HG03521 (cell line): Measurements from ENCODE around the gene KCNH8.

Experiments used
- ATAC-seq: cut with Tn5 transposase; IDR thresholded peaks from one replicate; pipeline ENCODE4 v1.9.1; 2021; ENCODE audit warnings: mild to moderate bottlenecking, moderate library complexity; ENCODE audit not compliant: unreplicated experiment

KCNH8 gene

GRCh38 chr3:19248767-19249166, 100.5 kb downstream of the KCNH8 start:
- no peak for ATAC-seq

GRCh38 chr3:19250959-19251610, 102.8 kb downstream of the KCNH8 start:
- ATAC-seq: no peak

GRCh38 chr3:19254189-19254588, 105.9 kb downstream of the KCNH8 start:
- no peak for ATAC-seq

GRCh38 chr3:19254784-19255338, 106.6 kb downstream of the KCNH8 start:
- no peak for ATAC-seq

- ATAC-seq: no peak
Measured at GRCh38 chr3:19256313-19256712, 108.0 kb downstream of the KCNH8 start.

- ATAC-seq: no peak
Measured at GRCh38 chr3:19263606-19264005, 115.3 kb downstream of the KCNH8 start.

- no peak for ATAC-seq
Measured at GRCh38 chr3:19264424-19264823, 116.1 kb downstream of the KCNH8 start.

GRCh38 chr3:19267040-19267439, 118.7 kb downstream of the KCNH8 start:
- no peak for ATAC-seq

GRCh38 chr3:19270481-19270880, 122.2 kb downstream of the KCNH8 start:
- ATAC-seq: no peak

- ATAC-seq: no peak
Measured at GRCh38 chr3:19272296-19272695, 124.0 kb downstream of the KCNH8 start.

GRCh38 chr3:19273091-19273490, 124.8 kb downstream of the KCNH8 start:
- no peak for ATAC-seq

- no peak for ATAC-seq
Measured at GRCh38 chr3:19274576-19274975, 126.3 kb downstream of the KCNH8 start.

GRCh38 chr3:19284974-19285373, 136.7 kb downstream of the KCNH8 start:
- ATAC-seq: no peak

GRCh38 chr3:19293295-19293694, 145.0 kb downstream of the KCNH8 start:
- no peak for ATAC-seq

- ATAC-seq: no peak
Measured at GRCh38 chr3:19295208-19295607, 146.9 kb downstream of the KCNH8 start.

- ATAC-seq: no peak
Measured at GRCh38 chr3:19331931-19332330, 183.6 kb downstream of the KCNH8 start.

GRCh38 chr3:19334120-19334519, 185.8 kb downstream of the KCNH8 start:
- ATAC-seq: no peak

GRCh38 chr3:19338769-19339168, 190.5 kb downstream of the KCNH8 start:
- ATAC-seq: no peak

GRCh38 chr3:19342389-19342788, 194.1 kb downstream of the KCNH8 start:
- ATAC-seq: no peak

- ATAC-seq: no peak
Measured at GRCh38 chr3:19346759-19347158, 198.4 kb downstream of the KCNH8 start.

GRCh38 chr3:19347671-19348070, 199.4 kb downstream of the KCNH8 start:
- ATAC-seq: no peak

GRCh38 chr3:19348500-19348899, 200.2 kb downstream of the KCNH8 start:
- no peak for ATAC-seq
